WI38 (cell line): ENCODE data around the gene PCDHGA7.
A peak's percentile ranks its signal among the peaks of the same experiment; 100 is the strongest.
"Not testable (repeated sequence)": the region's sequence is repeated elsewhere in the genome, so short reads cannot be mapped to it uniquely, and the experiment has no call there.

Experiments
- H3K4me3 ChIP-seq: 2 replicates; pipeline ENCODE4 v1.5.1; 2011; ENCODE audit warnings: low read depth, mild to moderate bottlenecking, control low read depth, low read length
- TF ChIP-seq, protein P1 (sequence below): IDR thresholded peaks from 2 replicates; pipeline ENCODE4 v1.5.1; 2012; ENCODE audit warnings: low read depth, mild to moderate bottlenecking, control low read depth, low read length

Gene PCDHGA7

DNA sequence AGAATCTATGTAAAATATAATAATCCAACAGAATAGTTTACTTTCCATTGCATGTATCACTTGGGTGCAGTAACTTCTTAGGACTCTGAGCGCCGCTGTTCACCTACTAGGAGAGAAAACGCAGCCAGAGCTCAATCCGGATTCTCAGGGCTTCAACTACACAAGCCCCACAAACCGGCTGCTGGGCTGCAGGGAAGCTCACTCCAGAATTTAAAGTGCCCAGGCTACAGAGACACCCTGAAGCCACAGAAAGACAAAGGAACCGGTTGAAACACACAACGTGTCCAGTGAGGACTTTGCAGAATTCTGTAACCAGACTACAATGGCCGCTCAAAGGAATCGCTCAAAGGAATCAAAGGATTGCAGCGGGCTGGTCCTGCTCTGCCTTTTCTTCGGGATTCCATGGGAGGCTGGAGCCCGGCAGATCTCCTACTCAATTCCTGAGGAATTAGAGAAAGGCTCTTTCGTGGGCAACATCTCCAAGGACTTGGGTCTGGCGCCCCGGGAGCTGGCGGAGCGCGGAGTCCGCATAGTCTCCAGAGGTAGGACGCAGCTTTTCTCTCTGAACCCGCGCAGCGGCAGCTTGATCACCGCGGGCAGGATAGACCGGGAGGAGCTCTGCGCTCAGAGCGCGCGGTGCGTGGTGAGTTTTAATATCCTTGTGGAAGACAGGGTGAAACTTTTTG is 30.5 kb downstream of the PCDHGA7 start, which contains the start of gene PCDHGA10:
Gene PCDHGA10, plus strand, starts transcription at position 134 of the 686 bp plus-strand sequence. Its CDS starts 189 bp downstream, at position 323.
- H3K4me3 ChIP-seq = peak within 1 kb of the TSS; percentile 68

DNA sequence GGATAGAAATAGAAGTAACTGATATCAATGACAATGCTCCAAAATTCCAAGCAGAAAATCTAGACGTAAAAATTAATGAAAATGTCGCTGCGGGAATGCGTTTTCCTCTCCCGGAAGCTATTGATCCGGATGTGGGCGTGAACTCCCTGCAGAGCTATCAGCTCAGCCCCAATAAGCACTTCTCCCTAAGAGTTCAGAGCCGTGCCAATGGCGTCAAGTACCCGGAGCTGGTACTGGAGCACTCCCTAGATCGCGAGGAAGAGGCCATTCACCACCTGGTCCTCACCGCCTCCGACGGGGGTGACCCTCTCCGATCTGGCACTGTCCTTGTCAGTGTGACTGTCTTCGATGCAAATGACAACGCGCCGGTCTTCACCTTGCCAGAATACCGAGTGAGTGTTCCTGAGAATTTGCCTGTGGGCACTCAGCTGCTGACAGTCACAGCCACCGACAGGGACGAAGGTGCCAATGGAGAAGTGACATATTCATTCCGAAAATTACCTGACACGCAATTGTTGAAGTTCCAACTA is 31.1 kb downstream of the PCDHGA7 start:
- TF ChIP-seq, protein P1, sequence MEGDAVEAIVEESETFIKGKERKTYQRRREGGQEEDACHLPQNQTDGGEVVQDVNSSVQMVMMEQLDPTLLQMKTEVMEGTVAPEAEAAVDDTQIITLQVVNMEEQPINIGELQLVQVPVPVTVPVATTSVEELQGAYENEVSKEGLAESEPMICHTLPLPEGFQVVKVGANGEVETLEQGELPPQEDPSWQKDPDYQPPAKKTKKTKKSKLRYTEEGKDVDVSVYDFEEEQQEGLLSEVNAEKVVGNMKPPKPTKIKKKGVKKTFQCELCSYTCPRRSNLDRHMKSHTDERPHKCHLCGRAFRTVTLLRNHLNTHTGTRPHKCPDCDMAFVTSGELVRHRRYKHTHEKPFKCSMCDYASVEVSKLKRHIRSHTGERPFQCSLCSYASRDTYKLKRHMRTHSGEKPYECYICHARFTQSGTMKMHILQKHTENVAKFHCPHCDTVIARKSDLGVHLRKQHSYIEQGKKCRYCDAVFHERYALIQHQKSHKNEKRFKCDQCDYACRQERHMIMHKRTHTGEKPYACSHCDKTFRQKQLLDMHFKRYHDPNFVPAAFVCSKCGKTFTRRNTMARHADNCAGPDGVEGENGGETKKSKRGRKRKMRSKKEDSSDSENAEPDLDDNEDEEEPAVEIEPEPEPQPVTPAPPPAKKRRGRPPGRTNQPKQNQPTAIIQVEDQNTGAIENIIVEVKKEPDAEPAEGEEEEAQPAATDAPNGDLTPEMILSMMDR = no peak
- H3K4me3 ChIP-seq = peak overlapping the region; percentile 68

More for the DNA sequence above, 30.5 kb downstream of the PCDHGA7 start, which contains the start of gene PCDHGA10:
- TF ChIP-seq, protein P1 = peak; percentile 83

DNA sequence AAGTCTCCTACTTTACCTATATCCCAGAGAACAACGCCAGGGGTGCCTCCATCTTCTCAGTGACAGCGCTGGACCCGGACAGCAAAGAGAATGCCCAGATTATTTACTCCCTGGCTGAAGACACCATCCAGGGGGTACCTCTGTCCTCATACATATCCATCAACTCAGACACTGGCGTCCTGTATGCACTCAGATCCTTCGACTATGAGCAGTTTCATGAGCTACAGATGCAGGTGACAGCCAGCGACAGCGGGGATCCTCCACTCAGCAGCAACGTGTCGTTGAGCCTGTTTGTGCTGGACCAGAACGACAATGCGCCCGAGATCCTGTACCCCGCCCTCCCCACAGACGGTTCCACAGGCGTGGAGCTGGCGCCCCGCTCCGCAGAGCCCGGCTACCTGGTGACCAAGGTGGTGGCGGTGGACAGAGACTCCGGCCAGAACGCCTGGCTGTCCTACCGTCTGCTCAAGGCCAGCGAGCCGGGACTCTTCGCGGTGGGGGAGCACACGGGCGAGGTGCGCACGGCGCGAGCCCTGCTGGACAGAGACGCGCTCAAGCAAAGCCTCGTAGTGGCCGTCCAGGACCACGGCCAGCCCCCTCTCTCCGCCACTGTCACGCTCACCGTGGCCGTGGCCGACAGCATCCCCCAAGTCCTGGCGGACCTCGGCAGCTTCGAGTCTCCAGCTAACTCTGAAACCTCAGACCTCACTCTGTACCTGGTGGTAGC is 32.2 kb downstream of the PCDHGA7 start:
- not testable (repeated sequence) for H3K4me3 ChIP-seq

DNA sequence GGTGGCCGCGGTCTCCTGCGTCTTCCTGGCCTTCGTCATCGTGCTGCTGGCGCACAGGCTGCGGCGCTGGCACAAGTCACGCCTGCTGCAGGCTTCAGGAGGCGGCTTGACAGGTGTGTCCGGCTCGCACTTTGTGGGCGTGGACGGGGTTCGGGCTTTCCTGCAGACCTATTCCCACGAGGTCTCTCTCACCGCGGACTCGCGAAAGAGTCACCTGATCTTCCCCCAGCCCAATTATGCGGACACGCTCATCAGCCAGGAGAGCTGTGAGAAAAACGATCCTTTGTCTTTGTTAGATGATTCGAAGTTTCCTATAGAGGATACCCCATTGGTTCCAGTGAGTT is 32.7 kb downstream of the PCDHGA7 start:
- not testable (repeated sequence) for H3K4me3 ChIP-seq

DNA sequence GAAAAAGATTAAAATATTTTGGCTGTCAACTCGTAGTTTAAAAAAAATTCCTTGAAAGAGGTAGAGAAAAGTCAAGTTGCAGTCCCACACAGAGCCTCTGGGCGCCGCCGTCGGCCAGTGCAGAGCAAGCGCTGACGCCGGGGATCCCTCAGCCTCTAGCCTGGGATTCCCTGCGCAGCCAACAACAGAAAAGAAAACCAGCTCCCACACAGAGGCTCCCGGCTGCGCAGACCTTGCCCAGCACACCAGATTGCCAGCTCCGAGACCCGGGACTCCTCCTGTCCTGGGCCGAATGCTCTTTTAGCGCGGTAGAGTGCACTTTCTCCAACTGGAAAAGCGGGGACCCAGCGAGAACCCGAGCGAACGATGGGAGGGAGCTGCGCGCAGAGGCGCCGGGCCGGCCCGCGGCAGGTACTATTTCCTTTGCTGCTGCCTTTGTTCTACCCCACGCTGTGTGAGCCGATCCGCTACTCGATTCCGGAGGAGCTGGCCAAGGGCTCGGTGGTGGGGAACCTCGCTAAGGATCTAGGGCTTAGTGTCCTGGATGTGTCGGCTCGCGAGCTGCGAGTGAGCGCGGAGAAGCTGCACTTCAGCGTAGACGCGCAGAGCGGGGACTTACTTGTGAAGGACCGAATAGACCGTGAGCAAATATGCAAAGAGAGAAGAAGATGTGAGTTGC is 35.1 kb downstream of the PCDHGA7 start, which contains the start of gene PCDHGB7:
Gene PCDHGB7, plus strand, starts transcription at position 184 of the 679 bp plus-strand sequence. Its CDS starts 183 bp downstream, at position 367.
- peak within 1 kb of the TSS; percentile 54 for H3K4me3 ChIP-seq
- TF ChIP-seq, protein P1 = peak; percentile 95

DNA sequence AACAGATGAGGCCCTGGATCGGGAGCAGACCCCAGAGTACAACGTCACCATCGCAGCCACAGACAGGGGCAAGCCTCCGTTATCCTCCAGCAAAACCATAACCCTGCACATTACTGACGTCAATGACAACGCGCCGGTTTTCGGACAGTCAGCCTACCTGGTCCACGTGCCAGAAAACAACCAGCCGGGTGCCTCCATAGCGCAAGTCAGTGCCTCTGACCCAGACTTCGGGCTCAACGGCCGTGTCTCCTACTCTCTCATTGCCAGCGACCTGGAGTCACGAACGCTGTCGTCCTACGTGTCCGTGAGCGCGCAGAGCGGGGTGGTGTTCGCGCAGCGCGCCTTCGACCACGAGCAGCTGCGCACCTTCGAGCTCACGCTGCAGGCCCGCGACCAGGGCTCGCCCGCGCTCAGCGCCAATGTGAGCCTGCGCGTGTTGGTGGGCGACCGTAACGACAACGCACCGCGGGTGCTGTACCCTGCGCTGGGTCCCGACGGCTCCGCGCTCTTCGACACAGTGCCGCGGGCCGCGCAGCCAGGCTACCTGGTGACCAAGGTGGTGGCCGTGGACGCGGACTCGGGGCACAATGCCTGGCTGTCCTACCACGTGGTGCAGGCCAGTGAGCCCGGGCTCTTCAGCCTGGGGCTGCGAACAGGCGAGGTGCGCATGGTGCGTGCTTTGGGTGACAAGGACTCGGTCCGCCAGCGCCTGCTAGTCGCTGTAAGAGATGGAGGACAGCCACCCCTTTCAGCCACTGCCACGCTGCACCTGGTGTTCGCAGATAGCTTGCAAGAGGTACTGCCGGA is 36.7 kb downstream of the PCDHGA7 start:
- TF ChIP-seq, protein P1 = no peak
- H3K4me3 ChIP-seq = no peak overlapping the region

DNA sequence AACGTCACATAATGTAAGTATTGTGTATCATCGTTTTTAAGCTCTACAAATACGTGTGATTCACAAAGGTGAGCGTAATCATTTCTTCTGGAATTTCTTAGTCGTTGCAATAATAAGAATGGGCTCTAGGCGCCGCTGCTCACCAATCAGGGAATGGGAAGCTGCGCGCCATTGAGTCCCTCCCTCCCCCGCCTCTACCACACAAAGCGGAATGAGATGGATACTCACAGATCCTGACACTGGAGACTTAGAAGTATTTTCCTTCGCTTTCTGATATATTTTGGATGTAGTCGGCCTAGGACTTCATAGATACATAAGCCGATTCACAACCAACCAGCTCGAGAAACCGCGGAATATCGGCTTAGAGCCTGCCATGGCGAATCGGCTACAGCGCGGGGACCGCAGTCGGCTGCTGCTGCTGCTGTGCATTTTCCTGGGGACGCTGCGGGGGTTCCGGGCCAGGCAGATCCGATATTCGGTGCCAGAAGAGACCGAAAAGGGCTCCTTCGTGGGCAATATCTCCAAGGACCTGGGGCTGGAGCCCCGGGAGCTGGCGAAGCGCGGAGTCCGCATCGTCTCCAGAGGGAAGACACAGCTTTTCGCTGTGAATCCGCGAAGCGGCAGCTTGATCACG is 38.4 kb downstream of the PCDHGA7 start, which contains the start of gene PCDHGA11:
Gene PCDHGA11, plus strand, starts transcription at position 197 of the 634 bp plus-strand sequence. Its CDS starts 177 bp downstream, at position 374.
- TF ChIP-seq, protein P1 = peak; percentile 60
- peak within 1 kb of the TSS; percentile 36 for H3K4me3 ChIP-seq
